Endothelial cell of umbilical vein (primary cell): Measurements from ENCODE around the gene INPP5A.
"Not testable (repeated sequence)": the region's sequence is repeated elsewhere in the genome, so short reads cannot be mapped to it uniquely, and the experiment has no call there.

Experiments
- EZH2 ChIP-seq: IDR thresholded peaks from 2 replicates; pipeline ENCODE4 v1.6.1; 2012; ENCODE audit warnings: borderline replicate concordance, low read depth, mild to moderate bottlenecking, moderate library complexity, low read length, inconsistent platforms; ENCODE audit not compliant: severe bottlenecking
- POLR2A ChIP-seq: IDR thresholded peaks from 2 replicates; pipeline ENCODE4 v1.6.1; 2012; ENCODE audit warnings: low read depth, mild to moderate bottlenecking, control low read depth, low read length

DNA sequence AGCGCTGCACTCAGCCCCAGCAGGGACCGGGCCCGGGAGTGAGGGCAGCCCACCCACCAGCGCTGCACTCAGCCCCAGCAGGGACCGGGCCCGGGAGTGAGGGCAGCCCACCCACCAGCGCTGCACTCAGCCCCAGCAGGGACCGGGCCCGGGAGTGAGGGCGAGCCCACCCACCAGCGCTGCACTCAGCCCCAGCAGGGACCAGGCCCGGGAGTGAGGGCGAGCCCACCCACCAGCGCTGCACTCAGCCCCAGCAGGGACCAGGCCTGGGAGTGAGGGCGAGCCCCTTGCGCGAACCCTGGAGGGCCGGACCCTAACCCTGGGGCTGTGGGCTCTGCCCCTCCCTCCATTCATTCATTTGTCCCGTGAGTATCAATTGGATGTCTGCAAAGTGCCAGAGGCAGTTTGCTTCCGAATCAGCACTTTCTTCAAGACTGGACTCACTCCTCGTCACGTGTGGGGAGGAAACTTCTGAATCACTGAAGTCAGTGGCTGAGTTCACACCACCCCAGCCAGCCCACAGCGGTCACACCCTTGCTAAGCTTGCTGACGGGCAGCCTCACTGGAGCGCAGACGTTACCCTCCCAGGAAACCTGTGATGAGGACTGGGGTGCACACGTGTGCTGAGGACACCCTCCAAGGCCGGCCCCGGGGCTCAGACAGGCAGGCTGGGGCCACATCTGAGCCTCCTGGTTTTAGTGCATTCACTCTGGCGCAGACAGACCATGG, 205.8 kb downstream of the INPP5A start:
- TF ChIP-seq POLR2A, EZH2: not testable (repeated sequence)
